Activated CD8-positive, alpha-beta memory T cell treated with anti-CD3 and anti-CD28 coated beads, Interleukin-2, amount 10 ng/mL, durations not matched to agents 7 days and 5 days (primary cell): Measurements from ENCODE around the gene TMEM94. TPM values are rescaled to one million over a fixed set of nuclear protein-coding genes. Genes with fewer than 3 reads are reported as not detected.
"Not testable (repeated sequence)": the region's sequence is repeated elsewhere in the genome, so short reads cannot be mapped to it uniquely, and the experiment has no call there.

Source experiments
- ATAC-seq: fragments of 150-1000 bp; cut with Tn5 transposase; one replicate; pipeline ENCODE4 v1.10.0; 2021; ENCODE audit warnings: moderate library complexity
- CTCF ChIA-PET: fragments of 350-600 bp; sonication (Branson Sonifier 250); formaldehyde crosslinking; loops from one replicate; lab custom pipeline; 2021; ENCODE audit warnings: antibody characterized with exemption; lab: Charles Lee
- DNase-seq: peaks from one replicate; pipeline ENCODE4 v3.0.0-alpha.2; 2020
- H3K27ac Mint-ChIP-seq: one replicate; pipeline ENCODE4 v1.8.0; 2021; ENCODE audit warnings: mild to moderate bottlenecking, mixed read lengths
- H3K27me3 Mint-ChIP-seq: one replicate; pipeline ENCODE4 v1.8.0; 2021; ENCODE audit warnings: mixed read lengths
- H3K36me3 Mint-ChIP-seq: one replicate; pipeline ENCODE4 v1.8.0; 2021; ENCODE audit warnings: mild to moderate bottlenecking, mixed read lengths
- H3K4me1 Mint-ChIP-seq: one replicate; pipeline ENCODE4 v1.8.0; 2021; ENCODE audit warnings: mixed read lengths
- H3K4me3 Mint-ChIP-seq: one replicate; pipeline ENCODE4 v1.8.0; 2021; ENCODE audit warnings: mild to moderate bottlenecking, moderate library complexity, mixed read lengths
- H3K9me3 Mint-ChIP-seq: one replicate; pipeline ENCODE4 v1.8.0; 2022; ENCODE audit warnings: low read depth, mixed read lengths
- total RNA-seq, 2 experiments: library from RNA; stranded (reverse); gene quantifications; one replicate each; pipeline ENCODE4 v1.2.3, GENCODE V29; 2021

TMEM94 gene
- total RNA-seq, 2 experiments from 2014 or later, result 83.7 to 106 TPM

GRCh38 chr17:75473246-75473645, 16.8 kb downstream of the TMEM94 start:
- no peaks in the 10 kb centered on the region for H3K4me1 Mint-ChIP-seq
- DNase-seq (no peak), ATAC-seq (no peak)
- no peak overlapping the region for H3K27ac Mint-ChIP-seq
- no peak overlapping the region for H3K4me3 Mint-ChIP-seq
- CTCF ChIA-PET, result interaction anchor here (1.5 kb wide), 1 partner anchor 280 kb away, joined by 3 read pairs; no protein-coding TSS in a partner anchor
- no peaks in the 10 kb centered on the region for H3K9me3 Mint-ChIP-seq
- peaks cover 10% of the 10 kb centered on the region for H3K36me3 Mint-ChIP-seq
- no peaks in the 10 kb centered on the region for H3K27me3 Mint-ChIP-seq

- Mint-ChIP-seq H3K4me1 (no peaks in the 10 kb centered on the region), H3K27me3 (no peaks in the 10 kb centered on the region), H3K9me3 (no peaks in the 10 kb centered on the region), H3K36me3 (peaks cover 10% of the 10 kb centered on the region), H3K4me3 (no peak overlapping the region), H3K27ac (no peak overlapping the region)
- no peak for ATAC-seq
- CTCF ChIA-PET, result interaction anchor here (1.3 kb wide), 1 partner anchor 279 kb away, joined by 3 read pairs; no protein-coding TSS in a partner anchor
- no peak for DNase-seq
These were observed 18.3 kb downstream of the TMEM94 start for GRCh38 chr17:75474736-75475135.

- ATAC-seq, result no peak
- Mint-ChIP-seq H3K27ac (no peak overlapping the region), H3K9me3 (no peaks in the 10 kb centered on the region), H3K36me3 (peaks cover 10% of the 10 kb centered on the region), H3K4me3 (no peak overlapping the region), H3K27me3 (no peaks in the 10 kb centered on the region), H3K4me1 (no peaks in the 10 kb centered on the region)
- DNase-seq, result no peak
- CTCF ChIA-PET, result interaction anchor here (1.3 kb wide), 1 partner anchor 278 kb away, joined by 3 read pairs; no protein-coding TSS in a partner anchor
These were observed 18.9 kb downstream of the TMEM94 start for GRCh38 chr17:75475144-75475835.

- CTCF ChIA-PET, result no interaction called here
- H3K4me1 Mint-ChIP-seq, result no peaks in the 10 kb centered on the region
- ATAC-seq, result no peak
- no peak for DNase-seq
- peaks cover 10% of the 10 kb centered on the region for H3K36me3 Mint-ChIP-seq
- no peak overlapping the region for H3K27ac Mint-ChIP-seq
- no peaks in the 10 kb centered on the region for H3K27me3 Mint-ChIP-seq
- no peak overlapping the region for H3K4me3 Mint-ChIP-seq
- no peaks in the 10 kb centered on the region for H3K9me3 Mint-ChIP-seq
These were observed 19.4 kb downstream of the TMEM94 start for GRCh38 chr17:75475851-75476250.

GRCh38 chr17:75476271-75476671, 19.8 kb downstream of the TMEM94 start:
- Mint-ChIP-seq H3K4me3 (no peak overlapping the region), H3K27me3 (no peaks in the 10 kb centered on the region), H3K9me3 (no peaks in the 10 kb centered on the region), H3K27ac (no peak overlapping the region), H3K4me1 (no peaks in the 10 kb centered on the region), H3K36me3 (peaks cover 10% of the 10 kb centered on the region)
- no peak for DNase-seq
- CTCF ChIA-PET, result interaction anchor here (1.7 kb wide), 1 partner anchor 125 kb away, joined by 4 read pairs; no protein-coding TSS in a partner anchor
- no peak for ATAC-seq

GRCh38 chr17:75476752-75477489, 20.5 kb downstream of the TMEM94 start:
- peaks cover 7% of the 10 kb centered on the region for H3K36me3 Mint-ChIP-seq
- no peaks in the 10 kb centered on the region for H3K27me3 Mint-ChIP-seq
- no peak overlapping the region for H3K4me3 Mint-ChIP-seq
- no peaks in the 10 kb centered on the region for H3K4me1 Mint-ChIP-seq
- ATAC-seq (no peak), DNase-seq (no peak)
- no peaks in the 10 kb centered on the region for H3K9me3 Mint-ChIP-seq
- CTCF ChIA-PET, result interaction anchor here (0.6 to 1.7 kb wide), 2 partner anchors 124 to 131 kb away, joined by 3 to 4 read pairs; no protein-coding TSS in a partner anchor
- H3K27ac Mint-ChIP-seq, result no peak overlapping the region

GRCh38 chr17:75477490-75477862, 21.0 kb downstream of the TMEM94 start:
- not testable (repeated sequence) for H3K27me3 Mint-ChIP-seq, H3K27ac Mint-ChIP-seq, H3K4me3 Mint-ChIP-seq

GRCh38 chr17:75478508-75478907, 22.1 kb downstream of the TMEM94 start:
- Mint-ChIP-seq H3K9me3 (no peaks in the 10 kb centered on the region), H3K4me1 (no peaks in the 10 kb centered on the region), H3K36me3 (peaks cover 2% of the 10 kb centered on the region), H3K27ac (no peak overlapping the region), H3K4me3 (no peak overlapping the region), H3K27me3 (no peaks in the 10 kb centered on the region)
- CTCF ChIA-PET, result interaction anchor here (0.5 to 0.9 kb wide), 3 partner anchors 38 to 517 kb away, joined by 3 read pairs; partner anchors contain the start of gene TSEN54
- ATAC-seq (no peak), DNase-seq (no peak)

More at GRCh38 chr17:75477490-75477862, 21.0 kb downstream of the TMEM94 start:
- H3K36me3 Mint-ChIP-seq, ATAC-seq, DNase-seq, H3K4me1 Mint-ChIP-seq, H3K9me3 Mint-ChIP-seq: not testable (repeated sequence)
- CTCF ChIA-PET, result interaction anchor here (0.6 to 1.7 kb wide), 2 partner anchors 124 to 132 kb away, joined by 3 to 4 read pairs; no protein-coding TSS in a partner anchor

- no peaks in the 10 kb centered on the region for H3K36me3 Mint-ChIP-seq
- CTCF ChIA-PET, result no interaction called here
- no peak overlapping the region for H3K4me3 Mint-ChIP-seq
- DNase-seq, result no peak
- H3K27me3 Mint-ChIP-seq, result no peaks in the 10 kb centered on the region
- no peak for ATAC-seq
- no peaks in the 10 kb centered on the region for H3K9me3 Mint-ChIP-seq
- no peaks in the 10 kb centered on the region for H3K4me1 Mint-ChIP-seq
- no peak overlapping the region for H3K27ac Mint-ChIP-seq
These were observed 23.8 kb downstream of the TMEM94 start for GRCh38 chr17:75480281-75480680.

- peaks cover 3% of the 10 kb centered on the region for H3K4me1 Mint-ChIP-seq
- no peaks in the 10 kb centered on the region for H3K27me3 Mint-ChIP-seq
- CTCF ChIA-PET, result interaction anchor here (1.2 kb wide), 1 partner anchor 35 kb away, joined by 3 read pairs; no protein-coding TSS in a partner anchor
- ATAC-seq (no peak), DNase-seq (no peak)
- H3K27ac Mint-ChIP-seq, result no peak overlapping the region
- H3K36me3 Mint-ChIP-seq, result no peaks in the 10 kb centered on the region
- H3K4me3 Mint-ChIP-seq, result no peak overlapping the region
- H3K9me3 Mint-ChIP-seq, result no peaks in the 10 kb centered on the region
These were observed 25.0 kb downstream of the TMEM94 start for GRCh38 chr17:75481194-75482068.

GRCh38 chr17:75482098-75482942, 25.9 kb downstream of the TMEM94 start:
- Mint-ChIP-seq H3K4me3 (no peak overlapping the region), H3K9me3 (no peaks in the 10 kb centered on the region), H3K4me1 (peaks cover 10% of the 10 kb centered on the region), H3K27me3 (no peaks in the 10 kb centered on the region), H3K27ac (peak overlapping the region; percentile 8), H3K36me3 (no peaks in the 10 kb centered on the region)
- ATAC-seq (no peak), DNase-seq (no peak)
- CTCF ChIA-PET, result interaction anchor here (1.2 kb wide), 1 partner anchor 35 kb away, joined by 3 read pairs; no protein-coding TSS in a partner anchor

GRCh38 chr17:75485688-75486087, 29.3 kb downstream of the TMEM94 start:
- ATAC-seq, result no peak
- DNase-seq, result no peak
- peaks cover 23% of the 10 kb centered on the region for H3K4me1 Mint-ChIP-seq
- H3K27me3 Mint-ChIP-seq, result no peaks in the 10 kb centered on the region
- CTCF ChIA-PET, result interaction anchor here (0.7 to 0.8 kb wide), 2 partner anchors 35 to 264 kb away, joined by 3 read pairs; no protein-coding TSS in a partner anchor
- H3K9me3 Mint-ChIP-seq, result no peaks in the 10 kb centered on the region
- peaks cover 3% of the 10 kb centered on the region for H3K36me3 Mint-ChIP-seq
- no peak overlapping the region for H3K4me3 Mint-ChIP-seq
- no peak overlapping the region for H3K27ac Mint-ChIP-seq
